HCT116 (cell line): ENCODE data around the gene ENTR1. TPM values are rescaled to one million over a fixed set of nuclear protein-coding genes. Genes with fewer than 3 reads are reported as not detected.

Experiments
- ATAC-seq: fragments of 200-7000 bp; cut with Tn5 transposase; 2 replicates; pipeline ENCODE4 v1.9.1; 2020; ENCODE audit warnings: mild to moderate bottlenecking, moderate library complexity
- BruUV-seq: library from RNA; stranded (reverse); fragments of 400-500 nt; replicated peaks from 2 replicates; lab custom pipeline; 2021; lab: Mats Ljungman, UMichigan
- CTCF ChIA-PET: fragments of 300-600 bp; sonication (Branson Sonifier 250); formaldehyde crosslinking; loops from one replicate; lab custom pipeline; 2021; ENCODE audit warnings: antibody characterized with exemption; lab: Charles Lee
- POLR2A ChIA-PET: fragments of 300-600, 350-600 bp; sonication (Branson Sonifier 250); formaldehyde crosslinking; loops from one replicate; lab custom pipeline; 2021; ENCODE audit warnings: antibody characterized with exemption; lab: Charles Lee
- RAD21 ChIA-PET, 2 experiments: fragments of 300-600 bp; sonication (Branson Sonifier 250); formaldehyde crosslinking; loops; one replicate each; lab custom pipeline; 2023; ENCODE audit warnings: low total read pairs in 2 of 2; ENCODE audit not compliant: uncharacterized antibody in 2 of 2, unreplicated experiment in 2 of 2, low non-redundant PET in 1 of 2; lab: Charles Lee
- DNase-seq: peaks from one replicate; pipeline ENCODE4 v3.0.0-alpha.2; 2010; ENCODE audit warnings: low read depth, low spot score
- H2AFZ ChIP-seq: fragments of 200-600 bp; shearing (Covaris generic), sonication (generic); 2 replicates; pipeline ENCODE4 v1.6.1; 2017; ENCODE audit warnings: low read depth, mixed run types, mixed read lengths, antibody characterized with exemption, low read length; ENCODE audit not compliant: poor library complexity, severe bottlenecking
- H3K27ac ChIP-seq: 2 replicates; pipeline ENCODE4 v1.5.1; 2012; ENCODE audit warnings: low read depth, low read length
- H3K27me3 ChIP-seq: fragments of 200-600 bp; sonication (generic); 2 replicates; pipeline ENCODE4 v1.6.1; 2016; ENCODE audit warnings: mixed run types, low read length, mixed read lengths; ENCODE audit not compliant: insufficient read depth
- H3K36me3 ChIP-seq, 2 experiments: fragments of 200-500 bp in 1 of 2; fragments of 200-600 bp in 1 of 2; sonication (Bioruptor generic) in 1 of 2; sonication (generic) in 1 of 2; 2 replicates each; pipeline versions ENCODE4 v1.5.1 to v1.6.1; 2014 to 2016; ENCODE audit warnings: low read length in 2 of 2, inconsistent platforms in 1 of 2, mixed read lengths in 1 of 2, mixed run types in 1 of 2; ENCODE audit not compliant: insufficient read depth in 2 of 2, control insufficient read depth in 1 of 2
- H3K4me1 ChIP-seq, 2 experiments: fragments of 200-600 bp in 1 of 2; sonication (generic) in 1 of 2; 2 replicates each; pipeline versions ENCODE4 v1.5.1 to v1.6.1; 2012 to 2017; ENCODE audit warnings: low read length in 2 of 2, inconsistent platforms in 1 of 2, mild to moderate bottlenecking in 1 of 2, mixed read lengths in 1 of 2, mixed run types in 1 of 2, moderate library complexity in 1 of 2; ENCODE audit not compliant: insufficient read depth in 2 of 2, control insufficient read depth in 1 of 2
- H3K4me2 ChIP-seq: fragments of 200-600 bp; sonication (generic); 2 replicates; pipeline ENCODE4 v1.6.1; 2017; ENCODE audit warnings: mixed run types, low read length, mixed read lengths
- H3K4me3 ChIP-seq, 2 experiments: fragments of 200-600 bp in 1 of 2; sonication (generic) in 1 of 2; replicated peaks in 1 of 2; 2 replicates each; pipeline ENCODE4 v1.5.1; 2011 to 2016; ENCODE audit warnings: low read length in 2 of 2, control low read depth in 1 of 2, low read depth in 1 of 2, mild to moderate bottlenecking in 1 of 2, mixed read lengths in 1 of 2, mixed run types in 1 of 2
- H3K79me2 ChIP-seq: fragments of 200-600 bp; sonication (generic); 2 replicates; pipeline ENCODE4 v1.6.1; 2017; ENCODE audit warnings: mild to moderate bottlenecking, mixed run types, low read length, moderate library complexity, mixed read lengths; ENCODE audit not compliant: insufficient read depth
- H3K9ac ChIP-seq: fragments of 200-600 bp; sonication (generic); 2 replicates; pipeline ENCODE4 v1.6.1; 2016; ENCODE audit warnings: low read length, mixed read lengths
- H3K9me2 ChIP-seq: fragments of 200-600 bp; sonication (generic), shearing (Covaris generic); 2 replicates; pipeline ENCODE4 v1.6.1; 2017; ENCODE audit warnings: mixed run types, mild to moderate bottlenecking, moderate library complexity; ENCODE audit not compliant: insufficient read depth
- H3K9me3 ChIP-seq, 2 experiments: fragments of 200-500 bp in 1 of 2; fragments of 200-600 bp in 1 of 2; sonication (Bioruptor generic) in 1 of 2; sonication (generic) in 1 of 2; 2 replicates each; pipeline ENCODE4 v1.6.1; 2014 to 2017; ENCODE audit warnings: low read length in 2 of 2, mixed read lengths in 2 of 2, inconsistent platforms in 1 of 2, low read depth in 1 of 2, mild to moderate bottlenecking in 1 of 2, mixed run types in 1 of 2, moderate library complexity in 1 of 2; ENCODE audit not compliant: control insufficient read depth in 1 of 2, insufficient read depth in 1 of 2
- H4K20me1 ChIP-seq: fragments of 200-600 bp; sonication (generic), shearing (Covaris generic); 2 replicates; pipeline ENCODE4 v1.6.1; 2017; ENCODE audit warnings: mixed run types, mild to moderate bottlenecking, moderate library complexity; ENCODE audit not compliant: insufficient read depth
- ATF3 ChIP-seq: IDR thresholded peaks from 2 replicates; pipeline ENCODE4 v1.6.1; 2012
- EGR1 ChIP-seq: IDR thresholded peaks from 2 replicates; pipeline ENCODE4 v1.6.1; 2012; ENCODE audit warnings: low read depth
- ELF1 ChIP-seq: IDR thresholded peaks from 2 replicates; pipeline ENCODE4 v1.6.1; 2012; ENCODE audit warnings: low read depth, borderline replicate concordance
- EZH2 ChIP-seq: fragments of 200-600 bp; sonication (generic); IDR thresholded peaks from 2 replicates; pipeline ENCODE4 v1.6.1; 2017; ENCODE audit warnings: antibody characterized with exemption, mixed run types
- EZH2phosphoT487 ChIP-seq: fragments of 200-600 bp; IDR thresholded peaks from 2 replicates; pipeline ENCODE4 v1.6.1; 2018; ENCODE audit warnings: antibody characterized with exemption, borderline replicate concordance
- JUND ChIP-seq: IDR thresholded peaks from 2 replicates; pipeline ENCODE4 v1.6.1; 2012
- MAX ChIP-seq: IDR thresholded peaks from 2 replicates; pipeline ENCODE4 v1.6.1; 2012
- POLR2A ChIP-seq: IDR thresholded peaks from 2 replicates; pipeline ENCODE4 v1.7.0; 2011; ENCODE audit warnings: borderline replicate concordance; ENCODE audit not compliant: insufficient read depth, insufficient read length; ENCODE audit errors: extremely low read depth
- POLR2AphosphoS5 ChIP-seq: IDR thresholded peaks from 2 replicates; pipeline ENCODE4 v1.6.1; 2011; ENCODE audit warnings: mild to moderate bottlenecking, low read depth, low read length, moderate library complexity
- SP1 ChIP-seq: IDR thresholded peaks from 2 replicates; pipeline ENCODE4 v1.6.1; 2012; ENCODE audit warnings: low read depth
- YY1 ChIP-seq: IDR thresholded peaks from 2 replicates; pipeline ENCODE4 v1.6.1; 2011; ENCODE audit warnings: low read length, low read depth, moderate library complexity, mild to moderate bottlenecking; ENCODE audit not compliant: insufficient replicate concordance; ENCODE audit errors: extremely low read depth
- ZBTB33 ChIP-seq: IDR thresholded peaks from 2 replicates; pipeline ENCODE4 v1.6.1; 2011; ENCODE audit warnings: mild to moderate bottlenecking, low read length, moderate library complexity; ENCODE audit not compliant: insufficient replicate concordance; ENCODE audit errors: extremely low read depth
- ZNF274 ChIP-seq: fragments of 200-500 bp; sonication (Bioruptor generic); IDR thresholded peaks from 2 replicates; pipeline ENCODE4 v1.6.1; 2014; ENCODE audit warnings: mild to moderate bottlenecking, low read depth, low read length, inconsistent platforms
- intact Hi-C: fragments of 100-400 bp; cut with micrococcal nuclease; formaldehyde crosslinking; loops from 2 replicates; pipeline ENCODE4 v1.10.0; 2022
- total RNA-seq: library from RNA; stranded (reverse); gene quantifications from one replicate; pipeline ENCODE4 v1.2.1, GENCODE V29; 2021; ENCODE audit not compliant: unreplicated experiment

Gene ENTR1
- total RNA-seq, 1 experiment from 2014 or later = 119 TPM

GRCh38 chr9:136409557-136410455 lies 608 bp downstream of the ENTR1 start:
- Histone ChIP-seq H3K27ac (peak overlapping the region; percentile 93), H4K20me1 (no peaks in the 10 kb centered on the region), H3K9me2 (no peaks in the 10 kb centered on the region), H3K4me2 (peak overlapping the region; percentile 90), H3K27me3 (no peaks in the 10 kb centered on the region), H3K4me3 (peak overlapping the region; percentile 78 to 99), H3K79me2 (peaks cover 80% of the 10 kb centered on the region), H3K4me1 (peaks cover 12 to 25% of the 10 kb centered on the region in 2 experiments), H3K9ac (peak overlapping the region; percentile 97), H2AFZ (no peak overlapping the region), H3K36me3 (peaks cover 39 to 57% of the 10 kb centered on the region in 2 experiments), H3K9me3 (no peaks in the 10 kb centered on the region)
- ChIA-PET CTCF (interaction anchor here (0.8 to 1.5 kb wide), 2 partner anchors 9 to 47 kb away, joined by 3 to 6 read pairs; no protein-coding TSS in a partner anchor), POLR2A (no interaction called here), RAD21 (no interaction called here)
- TF ChIP-seq MAX (peak; percentile 82), ZNF274 (no peak)
- TSS peak; percentile 68 for BruUV-seq
- DNase-seq (no peak), ATAC-seq (peak; percentile 59)
- intact Hi-C loops = no loop called here

GRCh38 chr9:136407911-136408310 lies 2.5 kb downstream of the ENTR1 start:
- peaks cover 29 to 52% of the 10 kb centered on the region in 2 experiments; a peak in 3 of 4 replicates for H3K36me3 ChIP-seq
- ChIA-PET RAD21 (no interaction called here), CTCF (no interaction called here), POLR2A (no interaction called here)
- H3K4me2 ChIP-seq = no peak overlapping the region
- H3K4me3 ChIP-seq = no peak overlapping the region
- peaks cover 12 to 25% of the 10 kb centered on the region in 2 experiments for H3K4me1 ChIP-seq
- intact Hi-C loops = no loop called here
- H3K27me3 ChIP-seq = no peaks in the 10 kb centered on the region
- DNase-seq (no peak), ATAC-seq (no peak)
- H3K9me3 ChIP-seq = no peaks in the 10 kb centered on the region
- peaks cover 61% of the 10 kb centered on the region for H3K79me2 ChIP-seq
- H3K9me2 ChIP-seq = no peaks in the 10 kb centered on the region
- no peaks in the 10 kb centered on the region for H4K20me1 ChIP-seq
- no peak overlapping the region; the same call in 1 of the 2 replicates for H3K27ac ChIP-seq
- H2AFZ ChIP-seq = no peak overlapping the region
- no TSS peak for BruUV-seq
- H3K9ac ChIP-seq = no peak overlapping the region
- TF ChIP-seq MAX (no peak), EZH2phosphoT487 (no peak), JUND (no peak), POLR2AphosphoS5 (no peak), POLR2A (no peak), ATF3 (no peak), ZBTB33 (no peak), SP1 (no peak), EGR1 (no peak), ZNF274 (no peak), ELF1 (no peak), YY1 (no peak), EZH2 (no peak)
